ENCODE data around the gene DSP. TPM values are rescaled to one million over a fixed set of nuclear protein-coding genes. Genes with fewer than 3 reads are reported as not detected.
A peak's percentile ranks its signal among the peaks of the same experiment; 100 is the strongest.

The DSP gene
- polyA plus RNA-seq, 4 donors: 40.0 to 164 (median 78.1) TPM

- no peaks in the 10 kb centered on the region for H3K36me3 ChIP-seq (ENCODE audit: control insufficient read depth in 3 of 3, insufficient read depth in 2 of 3, low read depth in 1 of 3, low read length in 3 of 3)
- no peak overlapping the region for H3K27ac ChIP-seq (ENCODE audit: low read depth in 1 of 3, low read length in 2 of 3)
- no peaks in the 10 kb centered on the region for H3K27me3 ChIP-seq (ENCODE audit: control insufficient read depth in 3 of 3, insufficient read depth in 3 of 3, low read length in 3 of 3)
- no peaks in the 10 kb centered on the region for H3K4me1 ChIP-seq (ENCODE audit: control insufficient read depth in 3 of 3, insufficient read depth in 2 of 3, low read depth in 1 of 3, low read length in 2 of 3)
- H3K4me3 ChIP-seq (ENCODE audit: low read depth in 1 of 3, low read length in 3 of 3): no peak overlapping the region
- WGBS, 3 donors: 70 to 89% (median 82%) methylated on average over 2 of the region's 2 CpGs
- H3K9me3 ChIP-seq (ENCODE audit: control insufficient read depth in 2 of 2, insufficient read depth in 1 of 2, low read depth in 1 of 2, low read length in 1 of 2): no peaks in the 10 kb centered on the region
- FAIRE-seq (no peak), DNase-seq (no peak)
Observed at GRCh38 chr6:7628479-7628878, 87.0 kb downstream of the DSP start.

GRCh38 chr6:7628909-7629308 lies 87.4 kb downstream of the DSP start:
- H3K27ac ChIP-seq (ENCODE audit: low read depth in 1 of 3, low read length in 2 of 3): no peak overlapping the region
- no peaks in the 10 kb centered on the region for H3K36me3 ChIP-seq (ENCODE audit: control insufficient read depth in 3 of 3, insufficient read depth in 2 of 3, low read depth in 1 of 3, low read length in 3 of 3)
- no peaks in the 10 kb centered on the region for H3K4me1 ChIP-seq (ENCODE audit: control insufficient read depth in 3 of 3, insufficient read depth in 2 of 3, low read depth in 1 of 3, low read length in 2 of 3)
- no peak overlapping the region for H3K4me3 ChIP-seq (ENCODE audit: low read depth in 1 of 3, low read length in 3 of 3)
- H3K9me3 ChIP-seq (ENCODE audit: control insufficient read depth in 2 of 2, insufficient read depth in 1 of 2, low read depth in 1 of 2, low read length in 1 of 2): no peaks in the 10 kb centered on the region
- no peaks in the 10 kb centered on the region for H3K27me3 ChIP-seq (ENCODE audit: control insufficient read depth in 3 of 3, insufficient read depth in 3 of 3, low read length in 3 of 3)
- DNase-seq (no peak), FAIRE-seq (no peak)
- 70 to 94% (median 88%) methylated on average over 11 of the region's 11 CpGs for WGBS, 3 donors

GRCh38 chr6:7629321-7629720 lies 87.8 kb downstream of the DSP start:
- Histone ChIP-seq H3K4me1 (ENCODE audit: control insufficient read depth in 3 of 3, insufficient read depth in 2 of 3, low read depth in 1 of 3, low read length in 2 of 3) (no peaks in the 10 kb centered on the region), H3K36me3 (ENCODE audit: control insufficient read depth in 3 of 3, insufficient read depth in 2 of 3, low read depth in 1 of 3, low read length in 3 of 3) (no peaks in the 10 kb centered on the region), H3K9me3 (ENCODE audit: control insufficient read depth in 2 of 2, insufficient read depth in 1 of 2, low read depth in 1 of 2, low read length in 1 of 2) (no peaks in the 10 kb centered on the region), H3K27me3 (ENCODE audit: control insufficient read depth in 3 of 3, insufficient read depth in 3 of 3, low read length in 3 of 3) (no peaks in the 10 kb centered on the region), H3K4me3 (ENCODE audit: low read depth in 1 of 3, low read length in 3 of 3) (no peak overlapping the region), H3K27ac (ENCODE audit: low read depth in 1 of 3, low read length in 2 of 3) (no peak overlapping the region)
- no peak for DNase-seq
- FAIRE-seq: no peak
- 45 to 66% (median 52%) methylated on average over 2 of the region's 2 CpGs for WGBS, 3 donors

- 81 to 85% (median 84%) methylated on average over 5 of the region's 5 CpGs for WGBS, 3 donors
- Histone ChIP-seq H3K4me1 (ENCODE audit: control insufficient read depth in 3 of 3, insufficient read depth in 2 of 3, low read depth in 1 of 3, low read length in 2 of 3) (no peaks in the 10 kb centered on the region), H3K27ac (ENCODE audit: low read depth in 1 of 3, low read length in 2 of 3) (no peak overlapping the region), H3K36me3 (ENCODE audit: control insufficient read depth in 3 of 3, insufficient read depth in 2 of 3, low read depth in 1 of 3, low read length in 3 of 3) (no peaks in the 10 kb centered on the region), H3K4me3 (ENCODE audit: low read depth in 1 of 3, low read length in 3 of 3) (no peak overlapping the region), H3K9me3 (ENCODE audit: control insufficient read depth in 2 of 2, insufficient read depth in 1 of 2, low read depth in 1 of 2, low read length in 1 of 2) (no peaks in the 10 kb centered on the region), H3K27me3 (ENCODE audit: control insufficient read depth in 3 of 3, insufficient read depth in 3 of 3, low read length in 3 of 3) (no peaks in the 10 kb centered on the region)
- no peak for DNase-seq
- FAIRE-seq: no peak
Observed at GRCh38 chr6:7630792-7631191, 89.3 kb downstream of the DSP start.

GRCh38 chr6:7631466-7631865 lies 90.0 kb downstream of the DSP start:
- Histone ChIP-seq H3K4me3 (ENCODE audit: low read depth in 1 of 3, low read length in 3 of 3) (no peak overlapping the region), H3K27me3 (ENCODE audit: control insufficient read depth in 3 of 3, insufficient read depth in 3 of 3, low read length in 3 of 3) (no peaks in the 10 kb centered on the region), H3K27ac (ENCODE audit: low read depth in 1 of 3, low read length in 2 of 3) (no peak overlapping the region), H3K9me3 (ENCODE audit: control insufficient read depth in 2 of 2, insufficient read depth in 1 of 2, low read depth in 1 of 2, low read length in 1 of 2) (no peaks in the 10 kb centered on the region), H3K36me3 (ENCODE audit: control insufficient read depth in 3 of 3, insufficient read depth in 2 of 3, low read depth in 1 of 3, low read length in 3 of 3) (no peaks in the 10 kb centered on the region), H3K4me1 (ENCODE audit: control insufficient read depth in 3 of 3, insufficient read depth in 2 of 3, low read depth in 1 of 3, low read length in 2 of 3) (no peaks in the 10 kb centered on the region)
- FAIRE-seq (no peak), DNase-seq (peak in 1 of 2 donors; percentile 29)
- 36 to 55% (median 48%) methylated on average over 5 of the region's 5 CpGs for WGBS, 3 donors

GRCh38 chr6:7632501-7633290 lies 91.2 kb downstream of the DSP start:
- 69 to 84% (median 81%) methylated on average over 9 of the region's 9 CpGs for WGBS, 3 donors
- FAIRE-seq (no peak), DNase-seq (no peak)
- Histone ChIP-seq H3K9me3 (ENCODE audit: control insufficient read depth in 2 of 2, insufficient read depth in 1 of 2, low read depth in 1 of 2, low read length in 1 of 2) (no peaks in the 10 kb centered on the region), H3K27ac (ENCODE audit: low read depth in 1 of 3, low read length in 2 of 3) (no peak overlapping the region), H3K4me3 (ENCODE audit: low read depth in 1 of 3, low read length in 3 of 3) (no peak overlapping the region), H3K27me3 (ENCODE audit: control insufficient read depth in 3 of 3, insufficient read depth in 3 of 3, low read length in 3 of 3) (no peaks in the 10 kb centered on the region), H3K36me3 (ENCODE audit: control insufficient read depth in 3 of 3, insufficient read depth in 2 of 3, low read depth in 1 of 3, low read length in 3 of 3) (no peaks in the 10 kb centered on the region), H3K4me1 (ENCODE audit: control insufficient read depth in 3 of 3, insufficient read depth in 2 of 3, low read depth in 1 of 3, low read length in 2 of 3) (no peaks in the 10 kb centered on the region)

- Histone ChIP-seq H3K27ac (ENCODE audit: low read depth in 1 of 3, low read length in 2 of 3) (no peak overlapping the region), H3K9me3 (ENCODE audit: control insufficient read depth in 2 of 2, insufficient read depth in 1 of 2, low read depth in 1 of 2, low read length in 1 of 2) (no peaks in the 10 kb centered on the region), H3K4me3 (ENCODE audit: low read depth in 1 of 3, low read length in 3 of 3) (no peak overlapping the region), H3K27me3 (ENCODE audit: control insufficient read depth in 3 of 3, insufficient read depth in 3 of 3, low read length in 3 of 3) (no peaks in the 10 kb centered on the region), H3K4me1 (ENCODE audit: control insufficient read depth in 3 of 3, insufficient read depth in 2 of 3, low read depth in 1 of 3, low read length in 2 of 3) (no peaks in the 10 kb centered on the region), H3K36me3 (ENCODE audit: control insufficient read depth in 3 of 3, insufficient read depth in 2 of 3, low read depth in 1 of 3, low read length in 3 of 3) (no peaks in the 10 kb centered on the region)
- 41 to 45% (median 44%) methylated on average over 4 of the region's 4 CpGs for WGBS, 3 donors
- DNase-seq (no peak), FAIRE-seq (no peak)
Observed at GRCh38 chr6:7633361-7633760, 91.9 kb downstream of the DSP start.

GRCh38 chr6:7636151-7636550 lies 94.7 kb downstream of the DSP start:
- no peak for FAIRE-seq
- WGBS, 3 donors: 81 to 82% (median 81%) methylated on average over 1 of the region's 1 CpG
- H3K4me1 ChIP-seq (ENCODE audit: control insufficient read depth in 3 of 3, insufficient read depth in 2 of 3, low read depth in 1 of 3, low read length in 2 of 3): peaks cover 0 to 3% (median 0%) of the 10 kb centered on the region in 3 donors
- no peak overlapping the region for H3K4me3 ChIP-seq (ENCODE audit: low read depth in 1 of 3, low read length in 3 of 3)
- DNase-seq: no peak
- H3K27me3 ChIP-seq (ENCODE audit: control insufficient read depth in 3 of 3, insufficient read depth in 3 of 3, low read length in 3 of 3): no peaks in the 10 kb centered on the region
- H3K27ac ChIP-seq (ENCODE audit: low read depth in 1 of 3, low read length in 2 of 3): no peak overlapping the region
- H3K36me3 ChIP-seq (ENCODE audit: control insufficient read depth in 3 of 3, insufficient read depth in 2 of 3, low read depth in 1 of 3, low read length in 3 of 3): no peaks in the 10 kb centered on the region
- no peaks in the 10 kb centered on the region for H3K9me3 ChIP-seq (ENCODE audit: control insufficient read depth in 2 of 2, insufficient read depth in 1 of 2, low read depth in 1 of 2, low read length in 1 of 2)

All from small intestine (tissue), 7 donors.